Adrenal gland (tissue), 12 donors: Measurements from ENCODE around the gene CYP4V2. TPM values are rescaled to one million over a fixed set of nuclear protein-coding genes. Genes with fewer than 3 reads are reported as not detected.

ENCODE experiments used
- DNase-seq, 7 donors: peaks; one replicate each; pipeline ENCODE4 v3.0.0-alpha.2; 2019 to 2020
- H3K27ac ChIP-seq, 5 donors: fragments of 200-600 bp; sonication (generic) in 4 of 5; 1 replicate in 3 of 5; 2 replicates in 2 of 5; pipeline versions ENCODE4 v1.5.1 to v1.8.0; 2016 to 2020; ENCODE audit warnings: mild to moderate bottlenecking in 1 of 5
- H3K27me3 ChIP-seq: fragments of 200-600 bp; 2 replicates; pipeline ENCODE4 v1.8.0; 2021
- H3K36me3 ChIP-seq, 2 donors: fragments of 200-600 bp; replicated peaks in 1 of 2; 1 replicate in 1 of 2; 2 replicates in 1 of 2; pipeline versions ENCODE4 v1.5.1 to v1.8.0; 2018 to 2022
- H3K4me1 ChIP-seq, 2 donors: fragments of 200-600 bp; replicated peaks in 1 of 2; 1 replicate in 1 of 2; 2 replicates in 1 of 2; pipeline versions ENCODE4 v1.5.1 to v1.8.0; 2018 to 2021
- H3K4me3 ChIP-seq, 4 donors: fragments of 200-600 bp; sonication (generic) in 3 of 4; one replicate each; pipeline ENCODE4 v1.5.1; 2016 to 2018
- H3K9me3 ChIP-seq, 3 donors: fragments of 200-600 bp; sonication (generic) in 1 of 3; replicated peaks in 1 of 3; 1 replicate in 2 of 3; 2 replicates in 1 of 3; pipeline versions ENCODE4 v1.5.1 to v1.8.0; 2016 to 2021
- CTCF ChIP-seq, 6 experiments: fragments of 450-650 bp in 4 of 6; fragments of 200-600 bp in 2 of 6; sonication (generic) in 1 of 6; IDR thresholded peaks; 1 replicate in 5 of 6; 2 replicates in 1 of 6; pipeline versions ENCODE4 v1.5.1 to v1.8.0; 2016 to 2021; ENCODE audit warnings: antibody characterized with exemption in 6 of 6, mild to moderate bottlenecking in 2 of 6, moderate library complexity in 1 of 6
- POLR2A ChIP-seq, 2 donors: fragments of 450-650 bp; IDR thresholded peaks; one replicate each; pipeline ENCODE4 v1.6.1; 2017; ENCODE audit warnings: antibody characterized with exemption in 2 of 2, mild to moderate bottlenecking in 2 of 2, moderate library complexity in 1 of 2
- WGBS, 4 donors: extraction: QIAGEN DNeasy Blood & Tissue Kit in 2 of 4; methylation state at CpG; one replicate each; pipeline versions ENCODE4 v1.1.5 to v1.1.7; 2013 to 2017; 5-methylcytosine and 5-hydroxymethylcytosine counted together
- intact Hi-C, 2 donors: fragments of 100-400 bp; cut with DNase I; formaldehyde crosslinking; loops; one replicate each; pipeline versions ENCODE4 v1.14.1 to v1.15.0; 2022 to 2023
- polyA plus RNA-seq, 3 donors: library from polyadenylated mRNA; stranded (reverse); fragments of 200-250 nt in 2 of 3; fragments of 350-450 nt in 1 of 3; fragmentation: Illumina TruSeq in 1 of 3; extraction: RNeasy Lipid Tissue Mini Kit (QIAGEN cat#74804) in 1 of 3; gene quantifications; one replicate each; pipeline ENCODE4 v1.2.3, GENCODE V29; 2013 to 2014
- total RNA-seq, 9 donors: library from RNA; depleted of rRNA in 4 of 9; stranded (reverse); fragments of >200 nt in 4 of 9; fragments of 120-200 nt in 1 of 9; fragmentation: NEBNext Ultra II Directional in 1 of 9; extraction: Animal tissue kit (Norgen Biotek cat#: 25700) in 1 of 9; gene quantifications; one replicate each; pipeline versions ENCODE4 v1.1.0 to v1.2.4, GENCODE V29; 2013 to 2023
- donor health status: healthy with polysubstance abuse.
- donor health status: Bipolar disorder and iron deficiency.
- donor health status: DM: yes; HTN: yes; CAD: no.
- donor health status: DM: no; HTN: no; CAD: no.
- donor health status: DM: no; HTN: no; CAD: no.
- donor health status: DM: yes; HTN: yes; CAD: no.

The CYP4V2 gene
- total and polyA plus RNA-seq, 12 donors = 11.5 to 106 (median 61.0) TPM

DNA sequence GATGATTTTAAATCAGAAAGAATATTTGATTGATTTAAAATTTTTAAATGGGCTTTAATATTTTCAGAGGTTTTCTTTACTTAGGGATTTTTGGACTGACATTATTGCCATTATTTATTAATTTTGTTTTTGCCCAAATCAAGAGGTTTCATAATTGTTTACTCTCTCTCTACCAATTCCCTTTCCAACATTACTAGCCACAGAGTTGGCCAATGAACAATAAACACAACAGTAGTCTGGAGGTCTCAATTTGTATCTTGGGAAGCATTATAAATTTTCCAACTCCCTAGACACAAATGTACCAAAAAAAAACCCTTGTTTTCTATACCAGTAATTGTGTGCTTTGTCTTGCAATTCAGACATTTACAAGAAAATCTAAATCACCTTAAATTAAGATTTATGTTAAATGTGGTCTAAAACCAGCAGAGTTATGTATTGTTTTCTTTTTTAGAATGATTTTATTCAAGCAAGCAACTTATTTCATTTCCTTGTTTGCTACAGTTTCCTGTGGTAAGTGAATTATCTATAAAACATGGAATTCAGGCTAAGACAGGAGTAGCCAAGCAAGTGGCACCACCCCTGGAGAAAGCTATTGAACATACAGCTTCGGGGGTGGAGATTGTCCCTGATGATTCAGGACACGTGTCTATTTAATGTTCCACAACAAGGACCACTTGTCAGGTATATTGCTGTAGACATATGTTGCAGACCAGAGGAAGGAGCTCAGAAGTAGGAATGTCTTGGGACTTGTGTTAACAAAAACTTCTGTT lies 36.6 kb downstream of the CYP4V2 start:
- WGBS, 4 donors = 35 to 68% (median 43%) methylated on average over 2 of the region's 2 CpGs
- TF ChIP-seq CTCF (IDR thresholded peaks at IDR 0.05) (no peak), POLR2A (IDR thresholded peaks at IDR 0.05) (no peak)
- Histone ChIP-seq H3K4me3 (no peak overlapping the region), H3K27ac (no peak overlapping the region), H3K27me3 (no peaks in the 10 kb centered on the region), H3K9me3 (no peaks in the 10 kb centered on the region), H3K36me3 (no peaks in the 10 kb centered on the region), H3K4me1 (no peaks in the 10 kb centered on the region)
- no peak for DNase-seq
- intact Hi-C loops = no loop called here

- no peaks in the 10 kb centered on the region for H3K4me1 ChIP-seq
- H3K9me3 ChIP-seq = no peaks in the 10 kb centered on the region
- TF ChIP-seq POLR2A (IDR thresholded peaks at IDR 0.05) (no peak), CTCF (IDR thresholded peaks at IDR 0.05) (no peak)
- no peak overlapping the region for H3K27ac ChIP-seq
- no peaks in the 10 kb centered on the region for H3K36me3 ChIP-seq
- no peaks in the 10 kb centered on the region for H3K27me3 ChIP-seq
- WGBS, 4 donors = 76 to 83% (median 79%) methylated on average over 2 of the region's 2 CpGs
- DNase-seq = no peak
- intact Hi-C loops = no loop called here
- no peak overlapping the region for H3K4me3 ChIP-seq
Measured at GRCh38 chr4:186228514-186228894, 37.1 kb downstream of the CYP4V2 start.

DNA sequence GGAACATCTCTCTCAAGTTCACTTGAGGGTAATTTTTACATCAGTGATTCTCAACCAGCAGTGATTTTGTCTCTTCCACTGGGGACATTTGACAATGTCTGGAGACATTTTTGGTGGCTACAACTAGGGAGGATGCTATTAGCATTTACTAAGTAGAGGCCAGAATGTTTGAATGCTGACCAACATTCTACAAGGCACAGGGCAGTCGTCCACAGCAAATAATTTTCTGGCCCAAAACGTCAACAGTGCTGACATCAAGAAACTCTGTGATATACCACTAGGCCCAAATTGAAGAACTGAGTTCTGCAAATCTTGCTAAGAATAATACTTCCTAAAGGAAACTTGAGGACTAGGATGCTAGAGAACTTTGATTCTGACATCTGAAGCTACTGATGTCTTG lies 43.0 kb downstream of the CYP4V2 start:
- H3K27me3 ChIP-seq = no peaks in the 10 kb centered on the region
- H3K4me3 ChIP-seq = no peak overlapping the region
- 49 to 61% (median 54%) methylated on average over 2 of the region's 2 CpGs for WGBS, 4 donors

DNA sequence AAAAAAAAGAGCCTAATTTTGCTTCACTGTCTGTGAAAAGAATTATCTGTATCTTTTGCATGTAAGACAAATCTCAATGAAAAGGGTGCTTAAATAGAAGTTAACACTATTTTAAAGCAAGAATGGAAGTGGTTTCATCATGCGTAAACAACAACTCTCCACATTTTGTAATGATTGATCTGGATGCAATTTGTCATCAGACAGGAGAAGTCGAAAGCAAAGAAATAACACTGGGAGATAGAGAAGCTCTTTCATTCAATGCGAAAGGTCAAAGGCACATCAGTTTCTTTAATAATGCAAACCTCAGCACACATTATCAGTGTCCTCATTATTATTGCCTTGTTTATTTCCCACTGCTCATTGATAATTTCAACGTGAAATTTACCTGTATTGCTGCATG lies 44.8 kb downstream of the CYP4V2 start:
- Histone ChIP-seq H3K36me3 (no peaks in the 10 kb centered on the region), H3K27me3 (no peaks in the 10 kb centered on the region), H3K4me1 (no peaks in the 10 kb centered on the region), H3K9me3 (no peaks in the 10 kb centered on the region), H3K4me3 (no peak overlapping the region), H3K27ac (no peak overlapping the region)
- WGBS, 4 donors = 84 to 92% (median 84%) methylated on average over 4 of the region's 4 CpGs
- DNase-seq = no peak
- no peak for TF ChIP-seq CTCF (IDR thresholded peaks at IDR 0.05)
- TF ChIP-seq POLR2A (IDR thresholded peaks at IDR 0.05) = no peak
- intact Hi-C loops = no loop called here

More for the DNA sequence above, 43.0 kb downstream of the CYP4V2 start:
- H3K9me3 ChIP-seq = no peaks in the 10 kb centered on the region
- no peaks in the 10 kb centered on the region for H3K4me1 ChIP-seq
- no peak overlapping the region for H3K27ac ChIP-seq
- no peak for TF ChIP-seq CTCF (IDR thresholded peaks at IDR 0.05)
- TF ChIP-seq POLR2A (IDR thresholded peaks at IDR 0.05) = no peak
- H3K36me3 ChIP-seq = no peaks in the 10 kb centered on the region
- DNase-seq = no peak
- intact Hi-C loops = no loop called here
